ENCODE data around the gene GGT7. TPM values are rescaled to one million over a fixed set of nuclear protein-coding genes. Genes with fewer than 3 reads are reported as not detected.

The GGT7 gene
- total RNA-seq, 4 donors from 2014 or later = 11.2 to 19.1 (median 15.1) TPM

GRCh38 chr20:34876406-34877282 lies 4.0 kb upstream of the GGT7 start, which contains the start of gene ACSS2:
TSS of gene ACSS2 (plus strand) at chr20:34876612. CDS start at chr20:34876646, 34 bp downstream.
- Histone ChIP-seq H3K27me3 (no peaks in the 10 kb centered on the region), H3K4me3 (peak within 1 kb of the TSS; percentile 62 to 98 (median 84)), H3K4me1 (peaks cover 16 to 76% (median 57%) of the 10 kb centered on the region in 4 donors), H3K9me3 (no peaks in the 10 kb centered on the region), H3K36me3 (no peaks in the 10 kb centered on the region), H3K27ac (peak within 1 kb of the TSS; percentile 89 to 97 (median 94))
- in situ Hi-C loops (cut with MboI; ENCODE audit: low pct_ligation_motif_present in 1 of 4, low pct_unique_long_range_greater_than_20kb in 1 of 4, low sequenced_read_pairs in 3 of 4) (no loop called here), intact Hi-C loops (cut with DNase I; ENCODE audit: low total_unique reads) (no loop called here)
- TF ChIP-seq EP300 (IDR thresholded peaks at IDR 0.05; ENCODE audit: low read depth) = no peak
- peak; percentile 90 to 93 (median 91) for TF ChIP-seq POLR2AphosphoS5 (IDR thresholded peaks at IDR 0.05)
- peak; percentile 93 for TF ChIP-seq POLR2A (IDR thresholded peaks at IDR 0.05)
- no peak for TF ChIP-seq CTCF (IDR thresholded peaks at IDR 0.05)
- no peak for DNase-seq
- WGBS, 2 donors (ENCODE audit: low coverage in 1 of 2) = 1 to 17% methylated on average over 6 to 58 of the region's 63 CpGs

- peak; percentile 100 for DNase-seq
- in situ Hi-C loops (cut with MboI; ENCODE audit: low pct_ligation_motif_present in 1 of 4, low pct_unique_long_range_greater_than_20kb in 1 of 4, low sequenced_read_pairs in 3 of 4) = no loop called here
- Histone ChIP-seq H3K9me3 (no peaks in the 10 kb centered on the region), H3K4me3 (peak overlapping the region in 3 of 4 donors; percentile 4 to 98 (median 92)), H3K36me3 (no peaks in the 10 kb centered on the region), H3K27me3 (no peaks in the 10 kb centered on the region), H3K27ac (peak overlapping the region; percentile 89 to 97 (median 94)), H3K4me1 (peaks cover 19 to 74% (median 59%) of the 10 kb centered on the region in 4 donors)
- WGBS, 2 donors (ENCODE audit: low coverage in 1 of 2) = 4 to 9% methylated on average over 13 to 20 of the region's 20 CpGs
- intact Hi-C loops (cut with DNase I; ENCODE audit: low total_unique reads) = no loop called here
- TF ChIP-seq POLR2A (IDR thresholded peaks at IDR 0.05) (peak; percentile 38), POLR2AphosphoS5 (IDR thresholded peaks at IDR 0.05) (peak; percentile 56 to 70 (median 63)), CTCF (IDR thresholded peaks at IDR 0.05) (peak in 3 of 5 experiments; percentile 30 to 66 (median 60)), EP300 (IDR thresholded peaks at IDR 0.05; ENCODE audit: low read depth) (peak; percentile 68)
Measured at GRCh38 chr20:34875642-34876405, 3.2 kb upstream of the GGT7 start.

GRCh38 chr20:34874094-34874654 lies 1.5 kb upstream of the GGT7 start:
- no peaks in the 10 kb centered on the region for H3K9me3 ChIP-seq
- H3K4me3 ChIP-seq = no peak overlapping the region
- no peaks in the 10 kb centered on the region for H3K36me3 ChIP-seq
- WGBS, 2 donors (ENCODE audit: low coverage in 1 of 2) = 28 to 40% methylated on average over 1 to 2 of the region's 2 CpGs
- intact Hi-C loops (cut with DNase I; ENCODE audit: low total_unique reads) = loop anchor here (5.0 kb wide), 1 partner anchor 83 kb away; the partner anchor contains the start of genes GSS and MYH7B
- in situ Hi-C loops (cut with MboI; ENCODE audit: low pct_ligation_motif_present in 1 of 4, low pct_unique_long_range_greater_than_20kb in 1 of 4, low sequenced_read_pairs in 3 of 4) = loop anchor here (5.0 to 25.0 kb wide), 3 partner anchors 83 to 338 kb away; partner anchors contain the start of genes GSS (in 3 of the 4), MYH7B (in 3 of the 4) and TRPC4AP (in 2 of the 4)
- TF ChIP-seq EP300 (IDR thresholded peaks at IDR 0.05; ENCODE audit: low read depth) (no peak), CTCF (IDR thresholded peaks at IDR 0.05) (peak; percentile 76 to 97 (median 85)), POLR2A (IDR thresholded peaks at IDR 0.05) (no peak), POLR2AphosphoS5 (IDR thresholded peaks at IDR 0.05) (peak in 1 of 3 donors; percentile 32)
- no peaks in the 10 kb centered on the region for H3K27me3 ChIP-seq
- peak overlapping the region; percentile 89 to 97 (median 94) for H3K27ac ChIP-seq
- peaks cover 19 to 59% (median 50%) of the 10 kb centered on the region in 4 donors for H3K4me1 ChIP-seq
- DNase-seq = peak; percentile 88
